CD4-positive, alpha-beta T cell treated with Interleukin-17A for 1 hour (primary cell): ENCODE results near the gene FAM98B.
"Not testable (repeated sequence)": the region's sequence is repeated elsewhere in the genome, so short reads cannot be mapped to it uniquely, and the experiment has no call there.

Experiments
- DNase-seq: peaks from one replicate; pipeline ENCODE4 v3.0.0-alpha.2; 2020

The FAM98B gene

DNA sequence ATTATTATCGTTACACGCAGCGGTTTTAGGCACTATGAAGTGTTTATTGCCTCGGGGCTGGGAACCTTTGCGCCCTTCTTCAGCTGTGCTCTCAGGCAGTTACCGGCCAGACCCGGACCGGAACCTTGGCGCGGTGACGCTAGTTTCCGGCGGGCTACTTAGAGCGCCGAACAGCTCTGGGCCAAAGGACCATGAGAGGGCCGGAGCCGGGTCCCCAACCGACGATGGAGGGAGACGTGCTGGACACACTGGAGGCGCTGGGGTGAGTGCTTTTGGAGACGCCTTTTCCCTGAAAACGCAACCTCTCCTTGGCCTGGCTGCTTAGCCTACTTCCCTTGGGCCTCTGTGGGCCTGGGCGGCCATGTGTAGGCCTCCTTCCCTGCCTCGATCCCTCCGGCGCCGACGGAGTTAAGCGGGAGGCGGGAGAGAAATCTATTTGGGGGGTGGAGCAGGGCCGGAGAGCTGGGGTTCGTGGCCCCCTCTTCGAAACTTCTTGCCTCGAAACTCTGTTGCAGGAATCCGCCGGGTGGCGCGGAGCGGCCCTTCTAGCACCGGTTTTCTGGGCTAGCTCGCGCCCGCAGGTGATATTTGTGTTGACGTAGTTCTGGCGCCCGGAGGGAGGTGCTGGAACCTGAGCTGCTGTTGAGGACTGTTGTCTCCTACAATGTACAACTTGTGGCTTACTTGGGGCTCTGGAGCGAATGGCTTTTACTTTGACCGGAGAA lies at the start of gene FAM98B:
Gene FAM98B (plus strand): TSS at position 157 of the 725 bp plus-strand sequence. CDS start 35 bp downstream, at position 192.
- DNase-seq: peak; percentile 91

DNA sequence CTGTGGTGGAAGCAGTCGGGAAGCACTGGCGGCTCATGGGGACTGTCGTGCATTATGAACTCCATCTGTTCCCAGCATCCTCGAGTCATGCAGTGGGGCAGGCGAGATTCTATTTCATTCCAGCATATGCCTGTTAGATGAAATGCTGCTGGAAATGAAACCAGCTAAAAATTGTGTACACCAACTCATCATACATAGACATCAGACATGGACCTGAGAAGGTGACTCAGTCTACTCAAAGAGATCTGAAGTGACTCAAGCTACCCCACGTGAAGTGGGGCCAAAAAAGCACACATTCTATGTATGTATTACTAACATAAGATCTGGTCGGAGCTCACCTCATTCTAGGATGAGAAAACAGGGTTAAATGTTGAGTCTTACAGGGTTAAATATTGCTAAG lies 47.5 kb upstream of the FAM98B start:
- no peak for DNase-seq

DNA sequence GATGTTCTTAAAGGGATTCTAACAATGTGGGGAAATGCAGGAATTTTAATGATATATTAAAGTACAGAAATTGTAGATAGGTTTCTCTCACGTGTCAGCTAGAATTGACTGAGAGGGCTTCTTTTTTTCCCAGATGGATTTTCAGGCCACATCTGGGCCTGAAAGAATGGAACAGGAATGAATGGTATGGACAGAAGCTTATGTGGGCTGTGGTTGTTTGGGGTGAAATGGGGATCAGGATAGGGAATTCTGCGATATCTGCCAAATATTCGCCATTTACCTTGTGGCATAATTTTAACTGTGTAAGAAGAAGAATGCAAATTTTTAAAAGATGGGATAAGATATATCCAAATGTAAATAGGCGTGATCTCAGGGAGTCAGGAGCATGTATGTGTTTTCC lies 45.4 kb upstream of the FAM98B start:
- no peak for DNase-seq

DNA sequence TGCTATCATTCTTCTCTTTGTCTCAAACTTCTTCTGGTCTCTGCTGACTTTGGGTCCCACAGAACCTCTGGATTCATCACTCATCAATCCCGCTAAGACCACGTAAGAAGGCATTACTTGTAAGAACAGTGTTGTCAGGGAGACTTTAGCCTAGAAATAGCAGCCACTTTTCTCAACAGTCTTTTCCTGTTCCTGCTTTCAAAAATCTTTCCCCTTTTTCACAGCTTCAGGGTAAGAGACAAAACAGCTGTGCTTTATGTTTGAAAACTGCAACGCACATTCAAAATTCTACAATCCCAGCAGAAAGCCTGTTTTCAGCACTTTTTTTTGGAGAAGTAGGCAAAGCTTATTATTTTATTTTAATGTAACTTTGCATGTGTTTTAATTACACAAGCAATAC lies 42.0 kb upstream of the FAM98B start:
- DNase-seq: no peak

DNA sequence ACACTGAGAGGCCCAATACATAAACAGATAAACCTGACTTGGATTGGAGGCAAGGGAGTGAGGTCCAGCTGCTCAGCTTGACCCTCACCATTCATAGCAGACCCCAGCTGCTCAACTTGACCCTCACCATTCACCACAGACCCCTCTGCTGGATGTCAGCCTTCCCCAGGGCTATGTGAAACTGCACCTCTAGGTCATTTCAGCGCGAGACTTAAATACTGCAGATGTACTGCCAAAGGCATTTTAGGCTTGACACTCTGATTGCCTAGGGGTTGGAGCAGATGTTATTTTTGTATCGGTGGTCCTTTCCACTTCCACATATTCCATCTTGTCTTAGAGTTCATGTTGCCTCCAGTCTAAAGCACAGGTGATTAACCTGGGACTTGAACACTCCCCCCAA lies 41.5 kb upstream of the FAM98B start:
- no peak for DNase-seq

DNA sequence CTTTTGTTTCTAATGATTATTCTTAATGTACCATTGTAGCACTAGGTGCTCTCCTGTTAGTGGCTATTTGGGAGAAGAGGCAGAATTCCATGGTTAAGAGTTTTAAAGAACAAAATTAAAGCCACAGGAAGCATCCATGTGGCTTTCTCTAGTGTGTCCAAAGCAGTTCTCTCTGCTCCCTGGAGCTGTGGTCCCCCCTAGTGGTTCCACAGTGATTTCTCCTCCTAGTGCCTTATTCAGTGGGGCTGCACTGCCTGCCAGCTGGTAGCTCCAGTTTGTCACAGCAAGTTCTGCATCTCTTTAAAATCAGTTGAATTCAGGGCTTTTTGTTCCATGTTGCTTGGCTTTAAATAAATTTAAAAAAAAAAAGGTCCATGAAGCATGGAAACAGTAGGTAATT lies 39.6 kb upstream of the FAM98B start:
- no peak for DNase-seq

DNA sequence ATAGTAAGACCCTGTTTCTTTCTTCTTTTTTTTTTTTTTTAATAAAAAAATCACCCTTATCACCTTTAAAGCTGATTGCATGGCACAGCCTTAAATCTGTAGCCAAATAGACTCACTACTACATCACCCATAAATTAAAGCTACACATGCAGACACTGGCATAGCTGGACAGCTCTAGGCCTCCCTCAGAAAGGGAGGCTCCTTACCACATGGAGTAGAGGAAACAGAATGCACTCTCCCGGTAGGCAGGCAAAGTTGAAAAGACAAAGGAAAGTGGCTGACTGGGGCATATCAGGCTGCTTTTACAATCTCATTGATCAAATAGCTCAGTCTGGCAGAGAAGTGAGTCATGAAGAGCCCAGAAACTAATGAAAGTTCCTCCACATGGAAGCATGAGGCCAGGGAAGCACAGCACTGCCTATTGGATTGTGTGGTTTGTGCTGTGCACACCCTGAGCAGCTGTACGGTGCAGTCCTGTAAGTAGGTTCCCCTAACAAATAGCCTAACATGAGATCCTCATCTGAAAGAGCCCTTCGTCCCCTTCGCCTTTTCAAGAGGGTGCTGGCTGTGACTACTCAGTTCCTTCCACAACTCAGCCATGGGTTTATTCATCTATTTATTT lies 32.7 kb upstream of the FAM98B start:
- DNase-seq: no peak

DNA sequence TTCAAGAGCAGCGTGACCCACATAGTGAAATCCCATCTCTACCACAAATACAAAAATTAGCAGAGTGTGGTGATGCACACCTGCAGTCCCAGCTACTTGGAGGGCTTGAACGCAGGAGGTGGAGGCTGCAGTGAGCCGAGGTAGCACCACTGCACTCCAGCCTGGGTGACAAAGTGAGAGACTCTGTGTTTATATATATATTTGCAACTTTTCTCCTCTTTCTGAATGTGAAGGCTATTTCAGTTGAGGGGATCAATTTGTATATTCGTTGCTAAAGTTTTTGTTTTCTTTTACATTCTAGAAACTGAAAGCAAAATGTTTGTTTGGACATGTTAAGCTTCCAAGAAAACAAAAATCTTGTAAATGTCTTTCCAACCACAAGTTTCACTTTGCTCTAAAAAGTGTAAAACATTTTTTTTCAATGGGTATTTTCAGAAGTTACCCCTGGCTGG lies 29.8 kb upstream of the FAM98B start:
- DNase-seq: no peak

DNA sequence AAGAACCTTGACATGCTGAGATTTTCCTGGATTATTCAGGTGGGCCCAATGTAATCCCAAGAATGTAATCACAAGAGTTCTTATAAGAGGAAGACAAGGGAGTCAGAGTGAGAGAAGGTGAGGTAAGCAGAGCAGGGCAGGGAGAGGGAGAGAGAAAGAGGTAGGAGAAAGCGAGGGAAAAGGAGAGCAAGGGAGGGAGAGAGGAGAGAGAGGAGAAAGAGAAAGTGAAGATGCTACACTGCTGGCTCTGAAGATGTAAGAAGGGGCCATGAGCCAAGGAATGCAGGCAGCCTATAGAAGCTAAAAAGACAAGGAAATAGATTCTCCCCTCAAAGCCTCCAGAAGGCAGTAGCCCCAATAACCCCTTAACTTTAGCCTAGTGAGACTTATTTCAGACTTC lies 28.7 kb upstream of the FAM98B start:
- DNase-seq: no peak

DNA sequence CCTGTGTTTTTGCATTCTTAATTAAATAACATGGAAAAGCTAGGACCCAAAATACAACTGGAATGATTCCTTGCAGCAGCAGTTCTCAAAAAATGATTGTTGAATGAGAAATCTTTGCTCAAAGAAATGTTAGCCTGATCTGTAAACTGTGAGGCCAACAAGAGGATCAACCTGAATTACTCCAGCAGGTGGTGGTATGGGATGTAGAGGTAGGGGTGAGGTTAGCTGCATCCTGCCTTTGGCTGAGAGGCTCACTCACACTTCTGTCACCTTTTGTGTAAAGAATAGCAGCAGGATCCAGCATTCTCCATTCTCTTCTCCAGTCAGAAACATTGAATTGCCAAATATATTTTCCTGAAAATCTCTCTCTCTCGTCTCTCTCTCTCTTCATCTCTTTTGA lies 26.5 kb upstream of the FAM98B start:
- no peak for DNase-seq

DNA sequence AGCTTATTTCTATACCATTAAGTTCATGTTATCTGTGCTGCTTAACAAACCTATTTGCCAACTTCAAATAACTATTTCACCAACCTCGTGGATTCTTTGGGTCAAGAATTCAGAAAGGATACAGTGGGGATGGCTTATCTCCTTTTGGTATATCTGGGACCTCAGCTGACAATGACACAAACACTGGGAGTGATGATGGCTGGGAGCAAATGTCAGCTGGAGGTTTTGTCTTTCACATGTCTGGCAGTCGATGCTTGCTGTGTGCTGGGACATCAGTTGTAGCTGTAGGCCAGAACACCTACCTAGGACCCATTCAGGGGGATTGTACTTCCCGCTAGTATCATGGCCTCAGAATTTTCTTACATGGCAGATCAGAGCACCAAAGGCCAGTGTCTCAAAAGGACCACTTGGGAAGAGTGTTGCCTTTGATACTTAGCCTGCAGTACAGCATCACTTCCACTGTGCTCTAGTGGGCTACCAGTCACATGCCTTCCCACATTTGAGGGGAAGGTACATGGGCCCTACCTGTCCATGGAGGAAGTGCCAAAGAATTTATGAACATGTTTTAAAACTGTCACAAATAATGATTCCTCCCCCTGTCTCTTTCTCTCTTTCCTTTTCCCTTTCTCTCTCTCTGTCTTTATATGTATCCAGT lies 23.7 kb upstream of the FAM98B start:
- no peak for DNase-seq

DNA sequence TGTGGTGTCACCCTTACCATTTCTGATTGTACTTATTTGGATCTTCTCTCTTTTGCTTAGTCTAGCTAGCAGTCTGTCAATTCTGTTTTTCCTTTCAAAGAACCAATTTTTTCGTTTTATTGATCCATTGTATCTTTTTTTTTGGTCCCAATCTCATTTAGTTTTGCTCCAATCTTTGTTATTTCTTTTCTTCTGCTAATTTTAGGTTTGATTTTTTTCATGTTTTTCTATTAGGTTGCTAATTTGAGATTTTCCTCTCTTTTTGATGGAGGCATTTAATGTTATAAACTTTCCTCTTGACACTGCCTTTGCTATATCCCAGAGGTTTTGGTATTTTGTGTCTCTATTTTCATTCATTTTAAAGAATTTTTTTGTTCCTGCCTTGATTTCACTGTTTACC lies 16.9 kb upstream of the FAM98B start:
- no peak for DNase-seq

DNA sequence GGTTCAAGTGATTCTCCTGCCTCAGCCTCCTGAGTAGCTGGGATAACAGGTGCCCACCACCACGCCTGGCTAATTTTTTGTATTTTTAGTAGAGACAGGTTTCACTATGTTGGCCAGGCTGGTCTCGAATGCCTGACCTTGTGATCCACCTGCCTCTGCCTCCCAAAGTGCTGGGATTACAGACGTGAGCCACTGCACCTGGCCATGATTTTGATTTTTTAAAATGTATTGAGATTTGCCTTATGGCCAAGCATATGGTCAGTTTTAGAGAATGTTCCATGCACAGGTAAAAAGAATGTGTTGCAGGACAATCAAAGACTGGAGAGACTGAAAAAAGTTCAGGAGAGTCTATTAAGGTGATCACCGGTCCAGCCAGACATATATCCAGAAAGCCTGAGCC lies 16.3 kb upstream of the FAM98B start:
- not testable (repeated sequence) for DNase-seq

DNA sequence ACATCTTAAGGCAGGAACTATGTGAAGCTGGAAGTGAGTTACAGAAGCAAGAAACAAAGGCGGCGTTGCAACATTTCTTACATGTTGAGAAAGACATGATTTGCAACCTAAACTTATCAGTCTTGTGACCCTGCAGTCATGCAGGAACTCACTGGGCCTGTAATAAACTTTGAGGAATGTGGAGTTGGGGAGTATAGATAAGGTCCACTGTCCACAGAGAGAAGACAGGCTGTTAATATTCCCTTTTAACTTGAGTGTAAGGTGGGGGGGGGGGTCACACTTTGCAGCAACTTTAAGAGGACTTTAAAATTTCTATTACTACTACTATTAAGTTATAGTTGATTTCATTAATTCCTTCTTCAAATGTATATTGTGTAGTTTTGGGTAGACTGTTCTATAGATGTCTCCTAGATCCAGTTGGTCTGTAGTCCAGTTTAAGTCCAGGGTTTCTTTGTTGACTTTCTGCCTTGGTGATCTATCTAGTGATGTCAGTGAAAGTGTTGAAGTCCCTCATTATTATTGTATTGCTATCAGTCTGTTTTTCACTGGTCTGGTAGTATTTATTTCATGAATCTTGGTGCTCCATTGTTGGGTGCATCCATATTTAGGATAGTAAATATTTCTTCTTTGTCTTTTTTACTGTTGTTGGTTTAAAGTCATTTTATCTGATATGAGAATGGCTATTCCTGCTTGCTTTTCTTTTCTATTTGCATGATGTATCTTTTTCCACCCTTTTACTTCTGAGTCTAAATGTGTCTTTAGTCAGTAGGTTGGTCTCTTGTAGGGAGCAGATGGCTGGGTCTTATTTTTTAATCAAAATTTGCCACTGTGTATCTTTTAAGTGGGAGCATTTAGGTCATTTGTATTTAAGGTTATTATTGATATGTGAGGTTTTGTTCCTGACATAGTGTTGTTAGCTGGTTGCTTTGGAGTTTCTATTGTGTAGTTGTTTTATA lies 15.6 kb upstream of the FAM98B start:
- DNase-seq: no peak

DNA sequence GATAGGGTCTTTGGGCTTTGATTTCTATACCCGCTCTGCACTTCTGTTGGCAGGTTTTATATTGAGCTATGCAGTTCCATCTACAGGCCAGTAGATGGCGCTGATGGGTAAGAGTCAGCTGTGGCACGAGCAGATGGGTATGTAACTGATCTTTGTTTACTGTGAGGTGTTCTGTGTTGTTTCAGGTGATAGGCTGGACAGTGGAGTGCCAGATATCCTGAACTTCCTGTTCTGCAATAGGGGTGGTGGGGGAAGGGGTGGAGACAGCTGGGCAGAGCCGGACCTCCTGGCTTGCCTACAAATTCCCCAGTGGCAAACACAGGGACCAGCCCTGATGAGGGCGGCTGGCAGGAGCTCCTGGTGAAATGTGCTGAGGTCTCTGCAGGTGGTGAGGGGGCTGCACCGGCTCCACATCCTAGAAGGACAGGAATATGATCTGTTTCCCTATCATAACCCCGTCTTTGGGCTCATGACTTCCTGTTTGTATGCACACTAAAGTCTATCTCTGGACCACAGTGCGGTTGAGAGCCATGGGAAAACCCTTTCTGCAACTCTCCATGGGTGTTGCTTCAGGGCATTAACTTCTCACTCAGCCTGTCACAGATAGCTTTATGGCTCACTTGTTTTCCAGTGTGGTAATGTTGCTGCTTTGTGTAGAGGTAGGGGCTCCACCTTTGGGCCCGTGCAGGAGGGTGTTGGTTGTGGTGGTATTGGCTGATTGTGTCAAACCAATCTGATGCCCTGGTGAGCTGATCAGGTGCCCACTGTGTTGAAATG lies 13.4 kb upstream of the FAM98B start:
- peak; percentile 69 for DNase-seq

DNA sequence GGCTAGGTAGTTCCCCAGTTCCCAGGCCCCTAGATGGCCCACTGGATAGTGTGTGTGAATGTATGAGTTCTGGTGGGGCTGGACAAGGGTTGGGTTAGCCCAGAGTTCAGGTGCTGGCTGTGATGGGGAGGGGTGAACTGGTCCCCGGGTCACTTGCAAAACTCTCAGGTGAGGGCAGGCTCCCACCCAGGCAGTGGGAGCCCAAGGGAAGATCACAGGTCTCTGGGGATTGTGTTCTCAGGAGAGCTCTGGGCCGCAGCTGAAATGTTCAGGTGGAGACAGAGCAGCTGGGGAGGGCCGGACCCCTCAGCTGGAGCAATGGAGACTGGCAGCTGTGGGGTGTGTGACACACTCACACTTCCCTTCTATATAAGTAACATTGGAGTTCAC lies 12.8 kb upstream of the FAM98B start:
- DNase-seq: no peak

DNA sequence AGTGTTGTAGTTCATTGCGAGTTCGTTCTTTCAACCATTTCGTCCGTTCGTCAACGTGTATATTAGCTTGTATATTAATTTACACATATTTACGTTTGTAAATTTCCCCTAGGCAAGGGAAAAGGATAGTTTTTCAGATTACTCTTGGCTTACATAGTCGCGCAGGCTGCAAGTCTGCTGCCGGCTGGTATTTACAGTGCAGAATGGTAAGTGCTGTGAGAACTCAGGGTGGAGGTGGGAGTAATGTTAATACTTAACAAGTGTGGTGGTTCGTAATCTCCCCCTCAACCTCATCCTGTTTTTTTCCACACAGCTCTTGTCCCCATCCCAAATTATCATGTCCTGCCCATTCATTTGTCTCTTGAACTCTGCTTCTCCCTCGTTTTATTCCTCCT lies 766 bp downstream of the FAM98B start:
- no peak for DNase-seq

DNA sequence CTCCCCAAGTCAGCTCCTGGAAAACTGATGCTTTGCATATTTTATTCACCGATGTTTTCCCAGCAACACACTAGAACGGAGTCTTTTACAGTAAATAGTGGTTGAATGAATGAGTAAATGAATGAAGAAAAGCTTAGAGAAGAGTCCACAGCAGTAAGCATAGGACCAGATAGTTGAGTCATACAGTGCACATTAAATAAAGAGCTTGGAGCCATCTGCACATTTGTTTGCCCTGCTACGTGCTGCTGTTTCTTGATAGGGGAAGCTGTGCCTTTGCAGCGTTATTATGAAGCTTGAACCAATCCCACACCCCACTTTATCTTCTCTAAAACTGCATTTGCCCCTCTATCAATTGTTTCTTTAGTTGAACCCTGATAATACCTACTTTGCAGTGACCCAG lies 1.2 kb downstream of the FAM98B start:
- DNase-seq: no peak

DNA sequence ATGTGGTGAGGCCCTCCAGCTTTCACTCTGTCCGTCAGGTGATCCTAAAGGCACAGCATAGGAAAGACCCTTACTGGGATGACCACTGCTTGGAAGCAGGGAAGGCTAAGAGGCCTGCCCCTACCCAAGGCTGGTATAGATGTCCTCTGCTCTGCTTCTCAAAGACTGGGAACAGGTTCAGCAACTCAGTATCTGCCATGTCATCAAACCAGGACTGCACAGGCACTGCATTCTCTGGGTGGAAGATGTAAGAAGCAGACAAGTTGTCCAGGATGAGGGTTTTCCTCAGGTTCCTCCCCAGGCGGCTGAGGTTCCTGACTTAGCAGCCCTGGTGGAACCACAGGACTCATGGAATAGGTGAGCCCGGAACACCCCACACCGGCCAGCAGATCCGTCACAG lies 4.7 kb downstream of the FAM98B start:
- DNase-seq: no peak

DNA sequence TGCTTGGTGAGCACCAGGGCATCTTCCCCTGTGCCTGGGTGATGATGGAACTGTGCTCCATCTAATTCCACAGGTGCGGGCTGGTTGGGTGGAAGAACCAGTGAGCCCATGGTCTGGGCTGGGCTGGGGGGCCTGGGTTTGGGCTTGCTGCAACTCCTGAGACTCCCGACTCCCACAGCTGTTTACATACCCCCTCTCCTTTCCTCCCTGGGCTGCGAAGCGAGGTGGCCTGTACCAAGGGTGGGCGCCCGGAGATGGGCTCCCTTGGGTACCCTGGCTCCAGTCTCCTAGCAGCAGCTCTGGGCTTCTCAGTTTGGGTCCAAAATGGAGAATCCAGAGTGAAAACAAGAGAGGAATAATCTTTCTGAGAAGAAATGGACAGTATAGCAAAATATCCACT lies 5.6 kb downstream of the FAM98B start:
- DNase-seq: no peak

DNA sequence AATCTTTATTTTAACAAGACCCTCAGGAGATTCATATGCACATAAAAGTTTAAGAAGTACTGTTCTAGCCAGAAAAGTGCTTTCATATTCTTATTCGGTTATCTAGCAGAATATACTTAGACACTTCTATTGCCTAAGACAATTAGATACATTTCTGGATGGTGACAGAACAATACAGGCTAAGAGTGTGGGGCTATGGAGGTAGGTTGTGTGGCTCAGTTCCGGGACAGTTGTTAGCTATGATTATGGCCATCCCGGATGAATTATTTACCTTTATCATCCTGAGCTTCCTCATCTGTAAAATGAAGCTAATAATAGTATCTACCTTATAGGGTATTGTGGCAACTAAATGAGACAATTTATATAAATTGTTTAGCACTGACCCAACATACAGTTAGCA lies 6.6 kb downstream of the FAM98B start:
- no peak for DNase-seq

DNA sequence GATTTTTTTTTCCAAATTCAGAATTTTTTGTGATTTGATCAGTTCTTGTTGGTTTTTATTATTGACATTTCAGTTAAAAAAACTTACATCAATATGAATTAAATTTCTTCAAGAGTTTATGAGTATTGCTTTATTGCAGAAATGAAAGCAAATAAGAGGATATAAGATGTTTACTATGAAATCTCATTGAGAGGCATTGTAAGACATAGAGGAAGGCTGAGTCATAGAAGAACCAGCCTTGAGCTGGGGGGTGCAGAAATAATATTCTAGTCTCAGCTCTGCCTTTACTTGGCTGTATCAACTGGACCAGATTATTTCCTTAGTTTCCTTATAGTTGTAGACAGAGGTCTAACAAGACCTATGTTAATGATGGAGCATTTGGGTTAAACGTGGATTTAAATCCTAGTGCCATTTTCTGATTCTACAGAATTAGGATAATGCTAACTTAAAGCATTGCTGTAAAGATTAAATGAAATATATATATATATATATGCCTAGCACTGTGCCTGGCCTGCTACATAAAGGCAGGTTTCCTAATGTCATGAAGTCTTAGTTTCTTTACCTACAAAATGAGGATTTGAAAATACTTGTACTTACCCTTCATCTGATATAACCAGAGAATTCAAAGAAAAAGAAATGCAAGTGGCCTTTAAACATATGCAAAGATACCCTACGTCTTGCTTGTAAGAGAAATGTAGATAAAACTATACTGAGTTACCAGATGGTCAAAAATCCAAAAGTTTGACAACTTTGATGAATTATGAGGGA lies 7.3 kb downstream of the FAM98B start:
- no peak for DNase-seq
